Dedifferentiated amniotic fluid mesenchymal stem cell (primary cell): ENCODE results near the gene ERLEC1.
"Not testable (repeated sequence)": the region's sequence is repeated elsewhere in the genome, so short reads cannot be mapped to it uniquely, and the experiment has no call there.

Source experiments
- DNase-seq: peaks from one replicate; pipeline ENCODE4 v3.0.0-alpha.2; 2016; ENCODE audit errors: extremely low spot score

The ERLEC1 gene

GRCh38 chr2:53829273-53829979, 42.6 kb downstream of the ERLEC1 start:
- DNase-seq = no peak

- DNase-seq = not testable (repeated sequence)
Measured at GRCh38 chr2:53829980-53830290, 43.1 kb downstream of the ERLEC1 start.

DNA sequence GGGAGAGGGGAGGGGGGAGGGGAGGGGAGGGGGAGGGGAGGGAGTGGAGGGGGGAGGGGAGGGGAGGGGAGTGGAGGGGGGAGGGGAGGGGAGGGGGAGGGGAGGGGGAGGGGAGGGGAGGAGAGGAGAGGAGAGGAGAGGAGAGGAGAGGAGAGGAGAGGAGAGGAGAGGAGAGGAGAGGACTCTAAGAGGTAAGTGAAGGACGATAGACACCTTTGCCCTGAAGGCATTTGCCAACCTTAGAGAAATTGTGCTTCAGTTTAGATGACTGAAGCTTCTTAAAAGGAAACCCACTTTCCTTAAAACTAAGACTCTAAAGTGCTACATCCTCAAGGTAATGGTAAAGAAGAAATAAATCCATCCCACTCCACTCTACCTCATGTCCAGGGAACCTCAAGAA, 53.7 kb downstream of the ERLEC1 start:
- no peak for DNase-seq

DNA sequence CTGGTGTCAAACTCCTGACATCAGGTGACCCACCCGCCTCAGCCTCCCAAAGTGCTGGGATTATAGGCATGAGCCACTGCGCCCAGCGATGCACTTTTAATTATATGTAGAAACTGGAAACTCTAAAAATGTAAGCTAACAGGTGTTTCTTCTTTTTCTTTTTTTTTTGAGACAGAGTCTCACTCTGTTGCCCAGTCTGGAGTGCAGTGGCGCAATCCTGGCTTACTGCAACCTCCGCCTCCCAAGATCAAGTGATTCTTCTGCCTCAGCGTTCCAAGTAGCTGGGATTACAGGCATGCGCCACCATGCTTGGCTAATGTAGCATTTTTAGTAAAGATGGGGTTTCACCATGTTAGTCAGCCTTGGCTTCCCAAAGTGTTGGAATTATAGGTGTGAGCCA, 54.8 kb downstream of the ERLEC1 start:
- DNase-seq = not testable (repeated sequence)

DNA sequence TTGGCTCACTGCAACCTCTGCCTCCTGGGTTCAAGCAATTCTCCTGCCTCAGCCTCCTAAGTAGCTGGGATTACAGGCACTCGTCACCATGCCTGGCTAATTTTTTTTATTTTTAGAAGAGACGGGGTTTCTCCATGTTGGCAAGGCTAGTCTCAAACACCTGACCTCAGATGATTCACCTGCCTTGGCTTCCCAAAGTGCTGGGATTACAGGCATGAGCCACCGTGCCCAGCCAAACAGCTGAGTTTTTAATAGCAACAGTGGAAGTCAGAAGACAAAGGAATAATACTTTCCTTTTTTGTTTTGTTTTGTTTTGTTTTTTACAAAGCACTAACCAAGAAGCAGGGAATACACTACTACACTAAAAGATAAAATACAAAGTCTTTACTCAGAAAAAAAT, 56.0 kb downstream of the ERLEC1 start:
- DNase-seq = no peak

DNA sequence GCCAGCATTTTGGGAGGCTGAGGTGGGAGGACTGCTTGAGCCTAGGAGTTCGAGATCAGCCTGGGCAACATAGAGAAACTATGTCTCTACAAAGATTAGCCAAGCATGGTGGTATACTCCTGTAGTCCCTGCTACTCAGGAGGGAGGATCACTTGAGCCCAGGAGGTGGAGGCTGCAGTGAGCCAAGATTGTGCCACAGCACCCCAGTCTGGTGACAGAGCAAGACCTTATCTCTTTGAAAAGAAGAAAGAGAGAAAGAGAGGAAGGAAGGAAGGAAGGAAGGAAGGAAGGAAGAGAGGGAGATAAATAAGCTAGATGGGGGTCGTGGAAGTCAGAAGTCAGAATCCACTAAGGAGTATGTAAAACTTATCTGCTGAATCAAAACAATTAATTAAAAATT, 56.8 kb downstream of the ERLEC1 start:
- DNase-seq = no peak

- no peak for DNase-seq
Measured at GRCh38 chr2:53848062-53848461, 61.2 kb downstream of the ERLEC1 start.

GRCh38 chr2:53851052-53851757, 64.4 kb downstream of the ERLEC1 start:
- DNase-seq = not testable (repeated sequence)

DNA sequence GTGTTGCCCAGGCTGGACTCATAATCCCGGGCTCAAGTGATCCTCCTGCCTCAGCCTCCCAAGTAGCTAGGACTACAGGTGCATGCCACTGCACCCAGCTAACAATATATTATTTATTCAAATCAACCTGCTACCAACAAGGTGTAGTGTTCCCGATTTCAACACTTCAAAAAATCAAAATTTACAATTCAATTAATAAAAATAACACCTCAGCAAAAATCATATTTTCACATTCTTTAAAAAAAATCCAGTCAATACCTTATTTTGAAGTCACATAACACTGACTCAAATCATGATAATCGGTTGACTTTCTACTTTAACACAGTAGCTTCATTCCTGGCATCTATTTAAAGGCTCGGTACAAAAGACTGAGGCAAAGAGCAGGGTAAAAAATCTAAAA, 65.7 kb downstream of the ERLEC1 start:
- DNase-seq = no peak

DNA sequence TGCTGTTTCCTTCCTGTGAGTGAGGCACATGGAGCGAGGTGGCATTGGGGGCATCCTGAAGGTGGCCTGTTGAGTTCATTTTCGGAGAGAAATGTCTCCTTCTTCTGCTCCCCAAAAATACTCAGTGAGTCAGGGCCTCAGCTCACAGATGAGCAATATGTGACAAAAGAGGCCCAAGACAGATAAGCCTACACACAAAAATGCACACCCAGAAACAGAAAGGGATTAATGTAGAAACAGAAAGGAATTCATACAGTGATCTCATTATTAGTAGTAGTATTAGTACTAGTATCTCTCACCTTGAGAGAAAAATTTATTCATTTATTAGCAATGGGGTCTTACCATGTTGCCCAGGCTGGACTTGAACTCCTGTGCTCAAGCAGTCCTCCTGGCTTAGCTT, 67.8 kb downstream of the ERLEC1 start:
- no peak for DNase-seq

DNA sequence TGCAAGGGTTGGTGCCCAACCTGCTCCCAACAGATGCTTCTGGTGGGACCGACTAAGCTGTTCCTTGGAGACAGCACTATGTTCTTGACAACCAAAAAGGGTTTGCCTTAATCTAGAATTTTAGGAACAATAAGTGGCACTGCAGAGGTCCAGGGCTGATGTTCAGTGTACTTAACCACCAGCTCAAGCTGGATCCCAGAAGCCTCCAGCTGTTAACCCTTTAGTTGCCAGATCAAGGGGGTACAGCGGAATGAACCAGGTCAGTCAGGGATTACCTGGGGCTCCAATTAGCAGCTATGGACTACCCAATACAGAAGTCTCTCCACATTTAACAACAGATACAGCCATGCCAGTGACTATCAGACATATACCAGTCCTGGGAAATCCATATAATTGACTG, 69.4 kb downstream of the ERLEC1 start:
- no peak for DNase-seq

DNA sequence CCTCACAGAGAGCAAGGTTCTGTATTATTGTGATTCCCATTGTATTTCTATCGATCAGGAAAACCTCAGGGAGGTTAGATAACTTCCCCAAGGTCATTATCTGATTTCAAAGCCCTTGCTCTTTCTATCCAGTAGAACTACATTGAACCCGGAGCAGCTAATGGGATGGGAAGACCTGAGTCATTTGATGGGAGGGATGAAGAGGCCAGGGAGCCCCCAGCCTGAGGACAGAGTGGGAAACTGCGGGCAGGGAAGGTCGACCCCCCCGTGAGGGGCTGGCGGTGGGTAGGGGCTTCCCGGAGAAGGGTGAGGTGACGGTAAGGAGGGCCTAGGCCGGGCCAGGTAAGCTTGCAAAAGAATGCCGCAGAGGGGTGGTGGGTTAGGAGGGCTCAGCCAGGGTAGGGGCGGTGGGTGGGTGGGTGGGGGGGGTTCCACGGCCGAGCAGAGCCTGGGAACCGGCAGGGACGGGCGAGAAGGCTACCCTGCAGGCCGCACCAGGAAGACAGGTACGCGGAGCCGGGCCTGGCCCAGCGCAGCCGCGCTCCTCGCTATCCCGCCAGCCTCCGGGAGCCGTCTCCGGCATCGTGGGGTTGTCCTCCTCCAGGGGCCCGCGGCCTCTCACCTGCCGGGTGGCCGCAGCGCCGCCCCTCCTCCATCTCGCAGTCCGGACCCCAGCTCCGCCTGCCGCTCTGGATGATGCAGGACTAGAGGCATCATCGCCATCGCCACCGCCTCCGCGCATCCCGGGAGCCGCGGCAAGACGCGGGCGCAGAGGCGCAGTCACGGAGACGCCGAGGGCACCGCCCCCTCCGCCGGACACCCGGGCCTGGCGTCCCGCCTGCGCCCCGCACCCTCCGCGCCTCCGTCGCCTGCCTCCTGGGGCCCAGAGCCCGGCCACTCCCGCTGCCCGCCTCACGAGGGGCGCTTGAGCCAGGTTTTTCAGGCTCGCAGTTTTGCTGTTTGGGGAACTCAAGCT, 72.7 kb downstream of the ERLEC1 start, which contains the start of gene GPR75:
TSS of gene GPR75 (minus strand) at position 762 of the 976 bp plus-strand sequence. CDS start 5,211 bp downstream, outside the sequence.
- DNase-seq = no peak

DNA sequence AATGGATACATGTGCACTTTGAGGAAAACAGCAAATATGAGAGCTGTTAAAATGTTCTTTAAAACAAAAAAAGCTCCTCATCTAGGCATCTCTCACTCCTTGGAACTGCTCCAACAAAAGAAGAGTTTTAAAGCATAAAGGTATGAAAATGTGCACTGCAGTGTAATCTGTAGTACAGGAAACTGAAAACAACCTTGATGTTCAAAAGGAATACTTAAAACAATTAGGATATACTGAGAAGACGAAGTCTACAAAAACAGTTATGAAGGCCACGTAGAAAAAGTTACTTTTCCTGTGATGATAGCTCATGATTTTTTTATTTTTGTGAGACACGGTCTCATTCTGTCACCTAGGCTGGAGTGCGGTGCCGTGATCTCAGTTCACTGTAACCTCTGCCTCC, 75.0 kb downstream of the ERLEC1 start:
- DNase-seq = no peak

DNA sequence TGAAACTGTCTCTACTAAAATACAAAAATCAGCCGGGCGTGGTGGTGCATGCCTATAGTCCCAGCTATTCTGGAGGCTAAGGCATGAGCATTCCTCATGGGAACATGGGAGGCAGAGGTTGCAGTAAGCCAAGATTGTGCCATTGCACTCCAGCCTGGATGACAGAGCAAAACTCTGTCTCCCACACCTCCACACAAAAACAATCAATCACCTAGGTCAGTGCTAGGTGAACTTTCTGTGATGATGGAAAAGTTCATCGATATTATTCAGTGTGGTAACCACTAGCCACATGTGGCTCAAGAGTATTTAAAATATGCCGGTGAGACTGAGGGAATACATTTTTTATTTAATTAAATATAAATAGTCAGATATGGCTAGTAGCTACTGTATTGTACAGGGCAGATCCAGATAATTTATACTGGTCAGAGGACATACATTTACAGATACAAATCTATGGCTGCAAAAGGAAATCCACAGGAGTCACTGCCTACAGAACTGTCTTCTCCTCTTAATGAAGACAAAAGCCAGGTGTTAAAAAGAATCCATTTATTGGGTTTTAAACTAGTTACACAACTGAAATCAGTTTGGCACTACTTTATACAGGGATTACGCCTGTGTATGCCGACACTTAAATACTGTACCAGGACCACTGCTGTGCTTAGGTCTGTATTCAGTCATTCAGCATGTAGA, 76.8 kb downstream of the ERLEC1 start:
- DNase-seq = no peak

- no peak for DNase-seq
Measured at GRCh38 chr2:53865264-53865663, 78.4 kb downstream of the ERLEC1 start.

GRCh38 chr2:53865962-53866361, 79.1 kb downstream of the ERLEC1 start:
- DNase-seq = no peak

GRCh38 chr2:53867169-53867568, 80.3 kb downstream of the ERLEC1 start:
- DNase-seq = no peak

GRCh38 chr2:53867773-53868172, 80.9 kb downstream of the ERLEC1 start:
- no peak for DNase-seq
